Activated CD4-positive, CD25-positive, alpha-beta regulatory T cell treated with anti-CD3 and anti-CD28 coated beads, Interleukin-2, amount 50 U/mL, for 24 hours (primary cell): ENCODE measurements around the gene PLCD3.

ENCODE experiments used
- ATAC-seq, 2 donors: fragments of 150-1000 bp; cut with Tn5 transposase; one replicate each; pipeline ENCODE4 v1.10.0; 2021; ENCODE audit warnings: mild to moderate bottlenecking in 1 of 2, moderate library complexity in 1 of 2

PLCD3 gene

DNA sequence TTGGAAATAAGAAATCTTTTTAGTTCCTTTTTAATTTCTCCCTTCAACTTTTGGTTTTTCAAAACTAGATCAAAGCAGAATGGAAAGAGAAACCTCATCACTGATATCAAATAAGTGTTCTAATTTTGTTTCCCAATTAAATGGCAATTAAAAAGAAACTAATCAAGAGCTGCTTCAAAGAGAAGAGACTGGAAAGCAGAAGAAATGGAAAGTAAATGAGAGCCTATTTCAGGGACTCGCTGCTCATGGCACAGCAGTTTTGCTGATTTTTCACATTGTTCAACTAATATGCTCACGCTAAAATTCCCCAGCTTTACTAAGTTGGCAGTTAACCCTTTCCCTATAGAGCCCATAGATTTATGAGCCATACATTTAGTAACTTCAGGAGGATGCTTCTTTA is 64.7 kb downstream of the PLCD3 start:
- no peak for ATAC-seq

DNA sequence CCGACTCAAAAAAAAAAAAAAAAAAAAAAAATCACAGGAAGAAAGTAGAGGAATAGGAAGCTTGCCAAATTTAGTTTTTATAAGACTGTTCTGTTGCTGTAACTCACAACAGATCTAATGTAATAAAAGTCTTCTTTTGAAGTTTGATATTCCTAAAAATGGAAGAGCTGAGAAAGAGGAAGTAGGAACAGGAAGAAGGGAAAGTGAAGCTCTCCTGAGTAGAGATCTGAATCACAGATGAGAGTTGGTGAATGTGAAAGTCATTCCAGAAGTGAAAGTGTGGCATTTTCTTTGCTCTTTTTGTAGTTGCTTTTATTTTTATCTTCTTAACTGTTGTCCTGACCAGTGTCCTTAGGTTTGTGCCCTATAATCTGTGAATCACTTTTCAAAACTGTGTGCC is 69.1 kb downstream of the PLCD3 start:
- ATAC-seq: no peak

DNA sequence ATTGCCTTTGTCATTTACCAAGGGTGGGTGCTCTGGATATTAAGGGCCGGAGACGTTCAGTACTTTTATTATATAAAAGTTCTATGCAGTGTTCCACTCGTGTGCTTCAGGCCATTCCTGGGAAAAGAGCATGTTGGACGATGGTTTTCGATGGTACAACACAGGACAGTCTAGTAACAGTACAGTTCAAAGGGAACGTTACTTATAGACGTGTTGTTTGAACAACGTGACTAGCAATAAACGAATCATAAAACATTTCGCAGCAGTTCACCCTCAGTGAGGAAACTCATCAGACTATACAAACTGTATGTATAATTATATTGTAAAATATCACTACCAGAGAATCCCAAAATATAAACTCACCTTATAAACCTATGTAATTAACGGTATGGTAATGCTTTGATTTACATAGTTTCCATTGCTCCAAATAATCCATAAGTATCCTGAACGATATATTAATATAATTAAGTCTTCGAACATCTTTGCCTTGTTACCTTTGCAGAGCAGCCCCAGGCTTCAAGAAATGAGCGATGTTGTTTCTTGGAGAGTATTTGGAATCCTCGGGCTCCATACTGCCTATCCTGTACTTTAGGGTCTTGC is 70.6 kb downstream of the PLCD3 start:
- ATAC-seq: no peak

DNA sequence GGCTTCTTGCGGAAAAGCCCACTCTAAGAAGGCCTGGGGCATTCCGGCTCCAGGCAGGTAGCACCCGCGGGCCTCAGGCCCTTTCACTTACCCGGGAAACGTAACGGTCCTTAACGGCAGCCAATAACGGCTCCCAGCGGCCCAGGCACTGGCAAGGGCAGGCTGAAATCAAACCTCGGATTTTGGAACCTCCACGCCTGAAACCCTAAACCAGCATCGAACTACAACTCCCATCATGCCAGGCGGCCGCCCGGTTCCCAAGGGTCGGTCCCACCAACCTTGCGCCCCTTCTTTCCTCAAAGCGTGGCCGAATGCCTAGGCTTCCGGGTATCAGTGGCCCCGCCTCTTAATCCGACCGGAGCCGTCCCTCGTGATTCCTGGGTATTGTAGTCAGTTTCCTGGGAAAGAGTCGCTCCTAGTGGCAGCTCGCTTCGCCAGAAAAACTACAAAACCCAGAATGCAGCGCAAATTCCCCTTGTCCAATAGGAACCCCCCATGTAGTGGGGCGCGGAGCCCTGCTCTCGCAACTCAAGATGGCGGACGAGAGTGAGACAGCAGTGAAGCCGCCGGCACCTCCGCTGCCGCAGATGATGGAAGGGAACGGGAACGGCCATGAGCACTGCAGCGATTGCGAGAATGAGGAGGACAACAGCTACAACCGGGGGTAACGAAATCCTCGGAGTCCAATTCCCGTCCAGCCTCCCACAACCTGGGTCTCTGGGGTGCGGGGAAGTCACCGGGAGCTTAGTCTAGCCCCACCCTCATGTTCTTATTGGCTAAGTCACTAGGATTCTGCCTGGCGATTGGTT is 71.3 kb downstream of the PLCD3 start, which contains the start of gene NMT1:
NMT1 (plus strand) TSS at position 521 of the 809 bp plus-strand sequence; CDS start at position 534, 13 bp downstream.
- ATAC-seq: peak; percentile 89 to 91

DNA sequence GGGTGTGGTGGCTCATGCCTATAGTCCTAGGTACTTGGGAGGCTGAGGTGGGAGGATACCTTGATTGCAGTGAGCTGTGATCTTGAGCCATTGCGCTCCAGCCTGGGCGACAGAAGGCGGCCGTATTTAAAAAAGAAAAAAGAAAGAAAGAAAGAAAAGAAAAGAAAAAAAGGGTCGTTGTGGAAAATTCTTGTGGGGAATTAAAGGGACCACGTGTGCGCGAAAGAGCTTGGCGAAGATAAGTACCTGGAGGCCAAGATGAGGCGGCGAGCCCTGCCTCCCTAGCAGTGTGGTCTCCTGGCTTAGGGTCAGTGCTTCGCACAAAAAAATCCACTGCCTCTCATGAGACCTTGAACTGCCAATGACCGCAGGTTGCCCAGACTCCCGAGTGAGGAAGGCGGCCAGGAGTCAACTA is 71.9 kb downstream of the PLCD3 start:
- ATAC-seq: no peak
